GM19395 (cell line): ENCODE results near the gene CHCHD3.

ENCODE experiments used
- ATAC-seq: cut with Tn5 transposase; IDR thresholded peaks from one replicate; pipeline ENCODE4 v1.9.1; 2021; ENCODE audit warnings: mild to moderate bottlenecking, moderate library complexity; ENCODE audit not compliant: unreplicated experiment

CHCHD3 gene

DNA sequence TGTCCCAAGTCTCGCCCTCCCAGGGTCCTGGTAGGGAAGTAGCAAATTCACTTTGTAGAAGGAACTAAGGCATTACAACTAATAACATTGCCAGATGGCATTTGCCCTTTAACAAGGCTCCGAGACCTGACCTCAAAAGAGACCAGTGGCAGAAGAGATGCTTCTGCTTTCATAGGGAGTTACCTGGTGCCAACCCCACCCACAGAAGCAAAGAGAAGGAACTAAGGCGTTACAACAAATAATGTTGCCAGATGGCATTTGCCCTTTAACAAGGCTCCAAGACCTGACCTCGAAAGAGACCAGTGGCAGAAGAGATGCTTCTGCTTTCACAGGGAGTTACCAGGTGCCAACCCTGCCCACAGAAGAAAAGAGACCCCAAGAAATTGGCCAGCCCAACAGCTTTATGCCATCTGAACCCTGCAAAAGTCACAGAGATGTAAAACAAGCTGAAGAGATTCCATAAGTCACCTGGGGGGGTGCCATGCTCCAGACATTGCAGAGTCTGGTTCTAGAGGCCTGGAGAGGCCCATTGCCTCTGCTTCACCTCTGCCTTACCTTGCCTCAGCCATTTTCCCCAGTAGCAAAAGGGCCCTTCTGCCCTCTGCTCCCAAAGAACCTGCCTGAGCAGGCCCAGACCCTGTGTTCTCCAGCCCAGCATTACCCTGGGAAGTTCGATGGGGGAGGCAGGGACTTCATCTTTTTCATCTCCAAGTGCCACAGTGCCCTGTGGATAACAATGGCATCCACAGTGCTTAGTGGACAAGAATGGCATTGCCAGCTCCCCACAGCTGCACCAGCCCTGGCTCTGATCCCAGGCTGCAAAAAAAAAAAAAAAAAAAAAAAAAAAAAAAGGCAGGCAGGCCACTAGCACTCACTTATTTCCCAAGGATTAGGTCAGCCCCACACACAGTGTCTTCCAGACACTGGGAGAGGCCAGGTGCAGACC lies 326.1 kb downstream of the CHCHD3 start:
- no peak for ATAC-seq

DNA sequence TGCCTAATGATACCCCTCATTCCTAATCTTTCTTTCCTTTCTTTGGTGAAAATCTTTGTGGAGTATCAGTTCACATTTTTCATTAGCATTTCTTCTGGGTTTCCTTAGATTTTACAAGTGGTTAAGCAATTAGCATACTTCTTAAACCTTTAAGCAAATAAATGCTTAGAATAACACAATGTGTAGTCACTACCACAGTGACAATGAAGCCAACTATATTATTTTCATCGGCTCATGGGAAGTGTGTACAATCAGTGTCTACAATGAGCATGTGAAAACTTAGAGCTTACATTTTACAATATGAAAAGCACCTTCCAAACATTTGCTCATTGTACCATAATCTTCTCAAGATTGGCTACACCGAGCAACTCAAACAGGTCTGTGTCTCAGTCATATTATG lies 329.5 kb downstream of the CHCHD3 start:
- no peak for ATAC-seq

DNA sequence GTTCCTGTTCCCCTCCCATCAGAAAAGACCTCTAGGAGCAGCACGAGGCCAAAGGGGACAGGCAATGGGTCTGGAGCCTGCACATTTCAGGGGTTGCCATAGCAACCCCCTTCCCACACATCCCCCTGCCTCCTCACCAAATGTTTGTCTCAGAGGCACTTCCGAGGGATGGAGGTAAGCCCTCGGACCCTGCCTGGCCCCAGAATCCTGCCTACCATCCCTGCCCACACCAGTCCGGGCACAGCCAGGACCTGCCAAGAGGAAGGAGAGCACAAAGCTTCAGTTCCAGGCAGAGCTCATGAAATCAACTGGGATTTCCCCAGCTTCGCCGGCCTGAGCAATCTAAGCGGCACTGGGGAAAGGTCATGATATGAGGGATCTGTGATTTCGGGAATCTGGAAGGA lies 330.6 kb downstream of the CHCHD3 start:
- ATAC-seq: no peak

DNA sequence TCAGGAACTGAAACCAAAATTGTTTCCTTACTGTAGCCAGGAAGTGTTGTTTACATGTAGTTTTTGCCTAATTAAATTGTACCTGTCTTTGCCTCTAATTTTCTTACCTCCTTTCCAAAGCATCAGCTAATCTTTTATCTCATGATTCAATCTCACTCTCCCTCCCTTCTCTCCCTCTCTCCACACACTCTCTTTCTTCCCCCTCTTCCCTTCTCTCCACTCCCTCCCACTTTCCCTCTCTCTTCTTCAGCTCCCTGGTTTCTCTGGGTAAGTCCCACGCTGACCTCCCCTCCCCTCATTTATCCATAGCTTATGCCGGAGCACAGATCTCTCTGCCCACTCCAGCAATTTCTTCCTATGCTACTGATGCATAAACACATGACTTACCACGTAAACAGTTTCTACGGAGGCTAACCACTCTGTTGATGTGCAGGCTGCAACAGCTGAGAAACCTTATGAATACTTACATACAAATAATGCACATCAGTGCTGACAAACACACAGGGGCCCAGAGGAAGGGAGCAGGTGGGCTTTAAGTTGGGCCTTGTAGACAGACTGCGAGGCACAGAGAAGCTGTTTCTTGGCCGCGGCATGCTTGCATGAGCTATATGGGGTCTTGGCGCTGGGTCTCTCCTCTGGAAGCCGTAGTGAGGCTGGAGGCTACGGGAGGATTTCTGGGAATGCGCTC lies 331.2 kb downstream of the CHCHD3 start:
- no peak for ATAC-seq

DNA sequence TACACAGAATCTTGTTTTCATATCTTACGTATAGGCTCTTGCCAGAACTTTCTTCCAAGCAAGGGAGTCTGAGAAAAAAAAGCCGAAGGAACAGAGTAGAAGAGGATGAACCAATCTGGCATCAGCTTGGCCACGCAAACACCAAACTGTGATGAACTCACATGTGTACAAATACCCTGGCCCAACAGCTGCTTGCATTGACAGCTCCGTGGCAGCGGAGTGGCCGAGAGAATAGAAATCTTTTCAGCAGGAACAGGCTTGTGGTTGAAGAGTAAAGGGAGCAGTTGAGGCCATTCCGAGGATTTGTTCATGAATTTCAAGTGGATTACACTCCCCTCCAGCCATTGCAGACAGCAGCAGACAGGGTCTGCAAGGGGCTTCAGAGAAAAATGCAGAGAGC lies 331.8 kb downstream of the CHCHD3 start:
- no peak for ATAC-seq

DNA sequence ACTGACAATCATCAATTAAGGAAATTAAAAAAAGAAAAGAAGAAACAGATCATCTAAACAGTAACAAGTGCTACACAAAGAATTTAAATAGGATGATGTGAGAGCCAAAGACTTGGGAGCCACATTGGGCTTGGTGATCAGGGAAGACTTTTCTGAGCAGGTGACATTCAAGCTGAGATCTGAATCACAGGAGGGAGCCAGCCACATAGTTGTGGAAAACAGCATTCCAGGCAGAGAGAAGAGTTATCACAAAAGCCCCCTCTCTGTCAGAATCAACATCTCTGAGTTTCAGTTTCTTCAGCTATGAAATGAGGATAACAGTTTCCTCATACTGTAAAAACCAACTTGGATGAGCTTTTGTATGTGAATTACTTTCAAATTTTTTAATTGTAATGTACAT lies 336.4 kb downstream of the CHCHD3 start:
- no peak for ATAC-seq

DNA sequence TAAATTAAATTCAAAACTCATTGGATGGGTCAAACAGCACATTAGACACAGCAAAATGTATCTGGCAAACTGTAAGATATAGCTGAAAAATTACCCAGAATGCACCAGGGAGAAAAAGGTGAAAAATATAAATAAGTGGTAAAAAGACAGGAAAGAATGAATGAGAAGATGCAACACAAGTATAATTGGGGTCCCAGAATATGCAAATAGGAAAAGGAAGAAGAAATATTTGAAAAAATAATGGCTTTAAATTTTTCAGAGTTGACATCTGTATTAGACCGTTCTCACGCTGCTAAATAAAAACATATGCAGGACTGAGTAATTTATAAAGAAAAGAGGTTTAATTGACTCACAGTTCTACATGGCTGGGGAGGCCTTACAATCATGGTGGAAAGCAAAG lies 337.9 kb downstream of the CHCHD3 start:
- ATAC-seq: no peak

DNA sequence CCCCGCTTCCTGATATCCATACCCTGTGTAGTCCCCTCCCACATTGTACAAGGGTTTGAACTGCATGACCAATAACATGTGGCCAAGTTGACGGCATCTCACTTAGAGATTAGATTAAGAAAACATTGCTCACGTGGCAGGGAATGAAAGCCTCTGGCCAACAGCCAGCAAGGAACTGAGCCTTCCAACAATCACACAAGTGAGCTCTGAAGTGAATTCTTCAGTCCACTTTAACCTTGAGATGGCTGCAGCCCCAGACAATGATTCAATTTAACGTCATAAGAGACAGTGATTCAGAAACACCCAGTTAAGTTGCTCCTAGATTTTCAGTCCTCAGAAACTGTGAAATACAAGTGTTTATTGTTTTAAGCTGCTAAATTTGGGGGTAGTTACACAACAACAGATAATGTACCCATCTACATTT lies 339.7 kb downstream of the CHCHD3 start:
- no peak for ATAC-seq

DNA sequence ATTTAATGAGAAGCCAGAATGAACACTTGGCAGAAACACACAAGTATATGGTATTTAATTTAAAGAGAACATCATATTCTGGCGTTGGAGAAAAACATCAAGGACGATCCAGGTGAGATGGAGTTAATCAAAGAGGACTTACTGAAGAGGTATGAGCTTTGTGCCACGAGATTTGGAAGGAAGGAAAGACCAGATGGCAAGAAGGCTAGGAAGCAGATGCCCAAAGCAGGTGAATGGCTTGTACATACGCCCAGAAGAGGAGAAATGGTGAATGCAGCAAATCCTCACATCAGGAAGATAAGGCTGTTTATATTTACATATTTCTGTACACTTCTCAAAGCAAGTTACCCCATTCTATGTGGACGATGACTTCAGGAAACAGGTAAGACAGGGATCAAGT lies 341.7 kb downstream of the CHCHD3 start:
- ATAC-seq: no peak

DNA sequence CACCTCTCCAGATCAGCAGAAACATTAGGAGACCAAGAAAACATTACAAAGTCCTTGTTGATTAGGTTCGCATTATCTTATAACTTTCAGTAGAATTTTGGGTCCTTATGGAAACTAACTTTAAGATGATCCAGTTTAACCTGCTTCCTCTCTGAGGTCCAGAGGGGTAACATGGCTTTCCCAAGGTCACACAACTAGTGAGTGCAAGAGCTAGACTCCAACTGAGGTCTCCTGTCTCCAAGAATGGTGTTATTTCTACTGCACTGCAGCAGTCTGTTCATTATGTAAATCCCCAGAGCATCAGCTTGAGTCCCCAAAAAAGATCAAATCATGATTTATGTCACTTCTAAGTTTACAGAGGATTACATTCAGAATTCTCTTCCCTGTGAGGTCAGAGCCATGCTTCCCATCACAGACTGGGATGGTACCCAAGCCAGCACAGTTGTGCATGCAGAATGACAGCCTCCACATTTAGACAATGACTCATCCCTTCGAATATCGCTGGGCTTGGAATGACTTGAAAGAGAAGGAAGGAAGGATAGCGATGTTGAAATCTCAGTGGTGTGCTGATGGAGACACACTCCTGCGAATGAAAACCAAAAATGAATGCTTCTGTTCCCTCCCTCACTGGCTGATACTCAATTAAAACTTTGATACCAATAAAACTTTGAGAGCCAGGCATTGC lies 342.5 kb downstream of the CHCHD3 start:
- no peak for ATAC-seq

DNA sequence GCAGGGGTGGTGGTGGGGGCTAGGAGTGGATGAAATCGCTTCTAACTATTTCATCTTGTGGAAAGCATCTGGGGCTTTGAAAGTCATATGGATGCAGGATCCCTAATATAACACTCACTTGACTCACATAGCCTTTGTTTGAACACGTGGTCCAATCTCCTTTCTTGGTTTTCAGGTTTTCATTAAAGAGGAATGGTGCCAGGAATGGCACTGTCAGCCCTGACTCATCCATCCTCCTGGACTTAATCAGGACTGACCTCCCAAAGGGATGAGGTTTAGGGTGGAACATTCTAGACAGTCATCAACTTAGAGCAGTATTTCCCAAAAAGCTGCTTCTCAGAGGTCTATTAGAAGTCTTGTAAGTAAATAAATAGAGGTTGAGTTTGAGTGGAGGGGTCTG lies 343.6 kb downstream of the CHCHD3 start:
- no peak for ATAC-seq

DNA sequence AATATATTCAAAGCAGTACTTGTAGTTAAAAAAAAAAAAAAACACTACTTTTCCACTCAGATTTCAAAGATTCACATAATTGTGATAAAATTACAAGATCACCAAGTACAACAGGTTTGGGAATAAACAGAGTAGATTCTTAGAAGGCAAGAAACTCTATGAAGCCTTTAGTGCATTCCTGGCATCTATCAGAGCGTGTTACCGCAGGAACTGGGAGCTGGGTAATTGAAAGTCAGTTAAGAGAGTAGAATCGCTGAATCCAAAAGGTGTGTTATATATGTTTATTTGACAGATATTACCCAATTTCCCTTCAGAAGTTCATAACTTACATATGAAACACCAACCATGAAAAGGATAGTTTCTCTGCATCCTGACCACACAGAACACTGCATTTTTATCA lies 346.4 kb downstream of the CHCHD3 start:
- no peak for ATAC-seq
